K562 treated with DMSO at 1 percent for 24 hours (cell line): ENCODE measurements around the gene SLC35C1. TPM values are rescaled to one million over a fixed set of nuclear protein-coding genes. Genes with fewer than 3 reads are reported as not detected.

ENCODE experiments used
- total RNA-seq: library from RNA; unstranded; fragments of 300-600 nt; gene quantifications from 2 replicates; pipeline ENCODE4 v1.2.3, GENCODE V29; 2022; ENCODE audit warnings: low read depth; ENCODE audit not compliant: insufficient read depth

Gene SLC35C1
- 18.2 and 18.5 TPM in 2 replicates for total RNA-seq

GRCh38 chr11:45804761-45805304 is at the start of gene SLC35C1:
Gene SLC35C1 (plus strand): TSS chr11:45805149. CDS start chr11:45805802, 653 bp downstream.

DNA sequence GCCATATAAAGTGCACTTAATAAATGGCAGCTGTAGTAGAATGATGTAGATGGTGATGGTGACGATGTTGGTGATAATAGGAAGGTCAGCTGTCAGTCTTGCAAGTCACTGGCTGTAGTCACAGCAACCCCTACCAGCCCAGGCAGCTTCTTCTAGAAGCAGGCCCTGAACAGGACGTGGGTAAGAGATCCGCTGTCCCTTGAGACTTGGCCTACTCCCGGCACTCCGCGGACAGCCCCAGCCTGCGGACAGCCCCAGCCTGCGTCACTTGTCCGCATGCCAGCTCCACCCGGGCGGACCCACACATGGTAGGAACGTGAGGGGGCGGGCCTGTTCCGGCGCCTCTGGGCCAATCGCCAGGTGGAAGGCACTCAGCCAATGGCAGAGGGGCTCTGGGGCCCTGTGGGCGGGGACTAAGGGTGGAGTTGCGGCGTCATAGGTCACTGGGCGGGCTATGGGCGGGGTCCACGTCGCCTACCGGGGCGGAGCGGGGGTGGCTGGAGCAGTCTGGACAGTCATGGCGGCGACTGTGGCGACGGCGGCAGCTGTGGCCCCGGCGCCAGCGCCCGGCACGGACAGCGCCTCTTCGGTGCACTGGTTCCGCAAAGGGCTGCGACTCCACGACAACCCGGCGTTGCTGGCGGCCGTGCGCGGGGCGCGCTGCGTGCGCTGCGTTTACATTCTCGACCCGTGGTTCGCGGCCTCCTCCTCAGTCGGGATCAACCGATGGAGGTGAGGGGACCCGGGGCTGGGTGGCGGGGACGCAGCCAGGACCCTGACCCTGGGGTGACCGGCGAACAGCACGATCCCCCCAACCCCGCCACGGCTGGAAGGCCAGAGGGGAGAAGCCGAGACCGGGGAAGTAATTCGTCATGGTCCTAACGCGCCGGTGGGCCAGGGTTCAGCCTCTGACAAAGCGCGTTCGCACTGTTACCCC is 42.3 kb downstream of the SLC35C1 start, which contains the start of gene CRY2:
CRY2 (plus strand) TSS at position 502 of the 937 bp plus-strand sequence; CDS start at position 518, 16 bp downstream.

Other genes starting within 250 kb of the SLC35C1 start
- not detected in 2 replicates for gene CHST1, start 139.5 kb upstream of the SLC35C1 start, total RNA-seq
- gene CRY2, start 42.3 kb downstream of the SLC35C1 start, total RNA-seq: 15.7 and 18.2 TPM in 2 replicates
- 8.8 and 8.9 TPM in 2 replicates for gene MAPK8IP1, start 80.5 kb downstream of the SLC35C1 start, total RNA-seq
- 2.2 TPM in 1 of 2 replicates, not detected in the other for gene FREY1, start 102.1 kb downstream of the SLC35C1 start, total RNA-seq
- gene PEX16, start 112.7 kb downstream of the SLC35C1 start, total RNA-seq: 44.0 and 44.7 TPM in 2 replicates
- gene LARGE2, start 117.5 kb downstream of the SLC35C1 start, total RNA-seq: 7.0 and 8.7 TPM in 2 replicates